SK-N-SH (cell line): ENCODE results near the gene TRIP10. TPM values are rescaled to one million over a fixed set of nuclear protein-coding genes. Genes with fewer than 3 reads are reported as not detected.
"Not testable (repeated sequence)": the region's sequence is repeated elsewhere in the genome, so short reads cannot be mapped to it uniquely, and the experiment has no call there.

ENCODE experiments used
- CTCF ChIA-PET: fragments of 300-600, 350-600 bp; formaldehyde crosslinking; extraction: SDS; loops from one replicate; lab custom pipeline; 2021; lab: Yijun Ruan, JAX
- POLR2A ChIA-PET: fragments of 350-600 bp; sonication (Branson Sonifier 250); formaldehyde crosslinking; extraction: SDS; loops from one replicate; lab custom pipeline; 2020; ENCODE audit warnings: antibody characterized with exemption, inconsistent platforms; lab: Yijun Ruan, JAX
- DNase-seq: peaks from one replicate; pipeline ENCODE4 v3.0.0; 2012
- H2AFZ ChIP-seq: fragments of 200-600 bp; sonication (generic); 2 replicates; pipeline ENCODE4 v1.8.1; 2016; ENCODE audit warnings: antibody characterized with exemption, mild to moderate bottlenecking, low read depth
- H3F3A ChIP-seq: fragments of 200-600 bp; sonication (generic); replicated peaks from 2 replicates; pipeline ENCODE3; 2016; ENCODE audit warnings: antibody characterized with exemption, mild to moderate bottlenecking; ENCODE audit not compliant: insufficient read depth
- H3K27ac ChIP-seq, 2 experiments: fragments of 200-500 bp in 1 of 2; fragments of 200-600 bp in 1 of 2; sonication (Bioruptor generic) in 1 of 2; sonication (generic), shearing (Covaris generic) in 1 of 2; 2 replicates each; pipeline versions ENCODE4 v1.5.1 to v1.6.1; 2014 to 2016; ENCODE audit warnings: low read depth in 2 of 2, inconsistent platforms in 1 of 2, low read length in 1 of 2, mild to moderate bottlenecking in 1 of 2, mixed read lengths in 1 of 2
- H3K27me3 ChIP-seq: fragments of 200-600 bp; sonication (generic), shearing (Covaris generic); 2 replicates; pipeline ENCODE4 v1.6.1; 2016; ENCODE audit warnings: mixed run types; ENCODE audit not compliant: insufficient read depth
- H3K36me3 ChIP-seq, 2 experiments: fragments of 200-500 bp in 1 of 2; fragments of 200-600 bp in 1 of 2; sonication (Bioruptor generic) in 1 of 2; sonication (generic) in 1 of 2; replicated peaks in 1 of 2; 2 replicates each; pipeline versions ENCODE3 to v1.5.1; 2014 to 2016; ENCODE audit warnings: low read length in 1 of 2, mild to moderate bottlenecking in 1 of 2; ENCODE audit not compliant: insufficient read depth in 2 of 2, control insufficient read depth in 1 of 2
- H3K4me1 ChIP-seq, 2 experiments: fragments of 200-500 bp in 1 of 2; fragments of 200-600 bp in 1 of 2; sonication (Bioruptor generic) in 1 of 2; sonication (generic), shearing (Covaris generic) in 1 of 2; 2 replicates each; pipeline versions ENCODE4 v1.5.1 to v1.6.1; 2014 to 2016; ENCODE audit warnings: low read depth in 1 of 2, low read length in 1 of 2, mixed run types in 1 of 2; ENCODE audit not compliant: insufficient read depth in 2 of 2, control insufficient read depth in 1 of 2
- H3K4me2 ChIP-seq: fragments of 200-600 bp; sonication (generic), shearing (Covaris generic); 2 replicates; pipeline ENCODE4 v1.6.1; 2017; ENCODE audit warnings: mixed run types
- H3K4me3 ChIP-seq, 2 experiments: fragments of 200-500 bp in 1 of 2; fragments of 200-600 bp in 1 of 2; sonication (Bioruptor generic) in 1 of 2; sonication (generic), shearing (Covaris generic) in 1 of 2; 2 replicates each; pipeline versions ENCODE4 v1.5.1 to v1.8.1; 2014 to 2016; ENCODE audit warnings: low read depth in 2 of 2, inconsistent platforms in 1 of 2, low read length in 1 of 2, mild to moderate bottlenecking in 1 of 2, mixed read lengths in 1 of 2, moderate library complexity in 1 of 2
- H3K79me2 ChIP-seq: fragments of 200-600 bp; sonication (generic); 2 replicates; pipeline ENCODE4 v1.8.1; 2017; ENCODE audit warnings: mild to moderate bottlenecking; ENCODE audit not compliant: insufficient read depth
- H3K9ac ChIP-seq: fragments of 200-600 bp; sonication (generic); 2 replicates; pipeline ENCODE4 v1.6.1; 2017; ENCODE audit warnings: mixed run types
- H3K9me2 ChIP-seq: fragments of 200-600 bp; sonication (generic); 2 replicates; pipeline ENCODE4 v1.6.1; 2017; ENCODE audit warnings: mixed run types
- H3K9me3 ChIP-seq: fragments of 200-600 bp; sonication (generic); 2 replicates; pipeline ENCODE4 v1.6.1; 2017; ENCODE audit warnings: mixed run types, mild to moderate bottlenecking, moderate library complexity
- H4K20me1 ChIP-seq: fragments of 200-600 bp; sonication (generic); 2 replicates; pipeline ENCODE4 v1.6.1; 2017; ENCODE audit warnings: mild to moderate bottlenecking, mixed run types; ENCODE audit not compliant: insufficient read depth
- ELF1 ChIP-seq: IDR thresholded peaks from 2 replicates; pipeline ENCODE4 v1.4.0; 2012
- EZH2phosphoT487 ChIP-seq: fragments of 200-600 bp; sonication (generic); IDR thresholded peaks from 2 replicates; pipeline ENCODE4 v1.6.1; 2017; ENCODE audit warnings: low read depth, mixed run types, mild to moderate bottlenecking, antibody characterized with exemption, moderate library complexity, borderline replicate concordance
- FOSL2 ChIP-seq: IDR thresholded peaks from 2 replicates; pipeline ENCODE4 v1.4.0; 2012; ENCODE audit warnings: low read depth, mild to moderate bottlenecking, moderate library complexity, borderline replicate concordance
- FOXM1 ChIP-seq: IDR thresholded peaks from 2 replicates; pipeline ENCODE4 v1.4.0; 2012; ENCODE audit warnings: low read depth, mild to moderate bottlenecking
- MEF2A ChIP-seq: IDR thresholded peaks from 2 replicates; pipeline ENCODE4 v1.4.0; 2012; ENCODE audit warnings: low read depth, borderline replicate concordance
- NRF1 ChIP-seq: IDR thresholded peaks from 2 replicates; pipeline ENCODE4 v1.6.1; 2012; ENCODE audit warnings: low read depth, mild to moderate bottlenecking, low read length
- POLR2AphosphoS5 ChIP-seq: IDR thresholded peaks from 2 replicates; pipeline ENCODE4 v1.6.1; 2012; ENCODE audit warnings: low read depth, low read length
- RAD21 ChIP-seq: IDR thresholded peaks from 2 replicates; pipeline ENCODE4 v1.6.1; 2012; ENCODE audit warnings: mild to moderate bottlenecking, low read length
- RXRA ChIP-seq: IDR thresholded peaks from 2 replicates; pipeline ENCODE4 v1.4.0; 2012; ENCODE audit warnings: low read depth, mild to moderate bottlenecking, borderline replicate concordance
- SIN3A ChIP-seq: IDR thresholded peaks from 2 replicates; pipeline ENCODE4 v1.6.1; 2012; ENCODE audit warnings: low read depth, mild to moderate bottlenecking, low read length, moderate library complexity, borderline replicate concordance
- SMC3 ChIP-seq: IDR thresholded peaks from 2 replicates; pipeline ENCODE4 v1.6.1; 2012; ENCODE audit warnings: low read depth, low read length, improper control_type of control experiment
- WGBS: methylation state at CpG from one replicate; pipeline ENCODE4 v1.1.6; 2017; ENCODE audit warnings: low lambda C conversion rate; 5-methylcytosine and 5-hydroxymethylcytosine counted together
- polyA plus RNA-seq, 3 experiments: library from polyadenylated mRNA; depleted of rRNA; stranded (reverse); fragments of >200 nt; gene quantifications; 2 replicates each; pipeline ENCODE4 v1.2.3, GENCODE V29; 2012
- TF ChIP-seq, protein P1 (sequence below): IDR thresholded peaks from 2 replicates; pipeline ENCODE4 v1.6.1; 2012; ENCODE audit warnings: mild to moderate bottlenecking, low read depth, low read length, moderate library complexity

Gene TRIP10
- polyA plus RNA-seq, 1 of the 3 experiments (the other 2 are of a cell fraction) = 42.9 TPM

DNA sequence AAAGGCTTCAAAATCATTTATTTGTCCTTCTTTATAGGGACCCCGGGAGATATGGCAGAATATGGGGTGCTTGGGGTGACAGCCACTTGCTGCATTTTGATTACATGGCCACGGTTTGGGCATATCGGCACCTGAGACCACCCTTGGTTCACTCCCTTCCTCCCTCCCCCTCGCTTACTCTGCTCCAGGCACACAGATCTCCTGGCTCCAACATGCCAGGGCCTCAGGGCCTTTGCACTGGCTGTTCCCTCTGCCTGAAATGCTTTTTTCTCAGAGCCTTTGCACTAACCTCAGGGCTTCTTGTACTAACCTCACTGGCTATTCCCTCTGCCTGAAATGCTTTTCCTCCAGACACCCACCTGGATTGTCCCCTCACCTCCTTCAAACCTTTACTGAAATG, 56.8 kb downstream of the TRIP10 start:
- H3K4me2 ChIP-seq = no peak overlapping the region
- no peak overlapping the region for H3K27ac ChIP-seq
- H3K79me2 ChIP-seq = no peaks in the 10 kb centered on the region
- H3K27me3 ChIP-seq = peaks cover 18% of the 10 kb centered on the region; the same call in 1 of the 2 replicates
- ChIA-PET POLR2A (no interaction called here), CTCF (no interaction called here)
- no peak overlapping the region for H2AFZ ChIP-seq
- H3K36me3 ChIP-seq = no peaks in the 10 kb centered on the region
- no peaks in the 10 kb centered on the region for H3K9me2 ChIP-seq
- TF ChIP-seq, protein P1, sequence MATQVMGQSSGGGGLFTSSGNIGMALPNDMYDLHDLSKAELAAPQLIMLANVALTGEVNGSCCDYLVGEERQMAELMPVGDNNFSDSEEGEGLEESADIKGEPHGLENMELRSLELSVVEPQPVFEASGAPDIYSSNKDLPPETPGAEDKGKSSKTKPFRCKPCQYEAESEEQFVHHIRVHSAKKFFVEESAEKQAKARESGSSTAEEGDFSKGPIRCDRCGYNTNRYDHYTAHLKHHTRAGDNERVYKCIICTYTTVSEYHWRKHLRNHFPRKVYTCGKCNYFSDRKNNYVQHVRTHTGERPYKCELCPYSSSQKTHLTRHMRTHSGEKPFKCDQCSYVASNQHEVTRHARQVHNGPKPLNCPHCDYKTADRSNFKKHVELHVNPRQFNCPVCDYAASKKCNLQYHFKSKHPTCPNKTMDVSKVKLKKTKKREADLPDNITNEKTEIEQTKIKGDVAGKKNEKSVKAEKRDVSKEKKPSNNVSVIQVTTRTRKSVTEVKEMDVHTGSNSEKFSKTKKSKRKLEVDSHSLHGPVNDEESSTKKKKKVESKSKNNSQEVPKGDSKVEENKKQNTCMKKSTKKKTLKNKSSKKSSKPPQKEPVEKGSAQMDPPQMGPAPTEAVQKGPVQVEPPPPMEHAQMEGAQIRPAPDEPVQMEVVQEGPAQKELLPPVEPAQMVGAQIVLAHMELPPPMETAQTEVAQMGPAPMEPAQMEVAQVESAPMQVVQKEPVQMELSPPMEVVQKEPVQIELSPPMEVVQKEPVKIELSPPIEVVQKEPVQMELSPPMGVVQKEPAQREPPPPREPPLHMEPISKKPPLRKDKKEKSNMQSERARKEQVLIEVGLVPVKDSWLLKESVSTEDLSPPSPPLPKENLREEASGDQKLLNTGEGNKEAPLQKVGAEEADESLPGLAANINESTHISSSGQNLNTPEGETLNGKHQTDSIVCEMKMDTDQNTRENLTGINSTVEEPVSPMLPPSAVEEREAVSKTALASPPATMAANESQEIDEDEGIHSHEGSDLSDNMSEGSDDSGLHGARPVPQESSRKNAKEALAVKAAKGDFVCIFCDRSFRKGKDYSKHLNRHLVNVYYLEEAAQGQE = no peak
- no peak for TF ChIP-seq SMC3
- H3K9ac ChIP-seq = no peak overlapping the region
- no peaks in the 10 kb centered on the region for H3F3A ChIP-seq
- DNase-seq = no peak
- H3K4me1 ChIP-seq = peaks cover 0 to under 1% of the 10 kb centered on the region in 2 experiments; a peak in 1 of 4 replicates
- H4K20me1 ChIP-seq = no peaks in the 10 kb centered on the region
- WGBS = 22% methylated on average over 4 of the region's 4 CpGs
- no peaks in the 10 kb centered on the region for H3K9me3 ChIP-seq
- no peak overlapping the region for H3K4me3 ChIP-seq

- H3K27ac ChIP-seq = no peak overlapping the region
- whole genome bisulfite sequencing = 30% methylated on average over 9 of the region's 9 CpGs
- H3K27me3 ChIP-seq = peaks cover 22% of the 10 kb centered on the region; the same call in 1 of the 2 replicates
- no peaks in the 10 kb centered on the region for H3K9me3 ChIP-seq
- no peaks in the 10 kb centered on the region for H3K9me2 ChIP-seq
- H4K20me1 ChIP-seq = no peaks in the 10 kb centered on the region
- H2AFZ ChIP-seq = no peak overlapping the region
- H3K79me2 ChIP-seq = no peaks in the 10 kb centered on the region
- peaks cover 0 to 2% of the 10 kb centered on the region in 2 experiments; a peak in 1 of 4 replicates for H3K4me1 ChIP-seq
- no peaks in the 10 kb centered on the region for H3K36me3 ChIP-seq
- no peaks in the 10 kb centered on the region for H3F3A ChIP-seq
- TF ChIP-seq ELF1 (no peak), NRF1 (no peak), RAD21 (no peak), RXRA (no peak), SIN3A (no peak), FOXM1 (no peak), MEF2A (no peak), FOSL2 (no peak), POLR2AphosphoS5 (no peak), EZH2phosphoT487 (no peak)
- no peak overlapping the region for H3K4me3 ChIP-seq
- no peak overlapping the region for H3K4me2 ChIP-seq
- no peak overlapping the region for H3K9ac ChIP-seq
- CTCF ChIA-PET = no interaction called here
- POLR2A ChIA-PET = no interaction called here
- no peak for DNase-seq
Observed at GRCh38 chr19:6797646-6798045, 58.2 kb downstream of the TRIP10 start.

DNA sequence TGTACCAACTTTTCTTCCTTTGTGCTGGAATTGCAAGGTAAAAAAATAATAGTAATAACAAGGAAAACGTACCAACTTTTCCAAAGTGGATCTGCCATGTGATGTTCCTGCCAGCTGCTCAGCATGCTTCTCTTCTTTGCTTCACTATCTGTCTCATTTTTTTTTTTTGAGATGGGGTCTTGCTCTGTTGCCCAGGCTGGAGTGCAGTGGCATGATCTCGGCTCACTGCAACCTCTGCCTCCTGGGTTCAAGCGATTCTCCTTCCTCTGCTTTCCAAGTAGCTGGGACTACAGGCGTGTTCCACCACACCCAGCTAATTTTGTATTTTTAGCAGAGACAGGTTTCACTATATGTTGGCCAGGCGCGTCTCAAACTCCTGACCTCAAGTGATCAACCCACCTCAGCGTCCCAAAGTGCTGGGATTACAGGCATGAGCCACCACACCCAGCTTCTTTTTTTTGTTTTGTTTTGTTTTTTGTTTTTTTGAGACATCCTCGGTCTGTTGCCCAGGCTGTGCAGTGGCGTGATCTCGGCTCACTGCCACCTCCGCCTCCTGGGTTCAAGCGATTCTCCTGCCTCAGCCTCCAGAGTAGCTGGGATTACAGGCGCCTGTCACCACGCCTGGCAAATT, 60.8 kb downstream of the TRIP10 start:
- H3F3A ChIP-seq, H3K27ac ChIP-seq, H3K4me3 ChIP-seq, H3K4me1 ChIP-seq, H3K79me2 ChIP-seq, CTCF ChIA-PET, POLR2A ChIA-PET, H3K9ac ChIP-seq, H4K20me1 ChIP-seq, H2AFZ ChIP-seq, H3K4me2 ChIP-seq, H3K9me2 ChIP-seq, H3K36me3 ChIP-seq, DNase-seq, H3K9me3 ChIP-seq: not testable (repeated sequence)
- H3K27me3 ChIP-seq = peaks cover 36% of the 10 kb centered on the region; the same call in 1 of the 2 replicates
- 34% methylated on average over 14 of the region's 14 CpGs for WGBS
